HG03432 (cell line): ENCODE results near the gene REV3L.
"Not testable (repeated sequence)": the region's sequence is repeated elsewhere in the genome, so short reads cannot be mapped to it uniquely, and the experiment has no call there.

Source experiments
- ATAC-seq: cut with Tn5 transposase; IDR thresholded peaks from one replicate; pipeline ENCODE4 v1.9.1; 2021; ENCODE audit warnings: mild to moderate bottlenecking, moderate library complexity; ENCODE audit not compliant: unreplicated experiment

REV3L gene

GRCh38 chr6:111381123-111381522, 101.9 kb downstream of the REV3L start:
- ATAC-seq: no peak

DNA sequence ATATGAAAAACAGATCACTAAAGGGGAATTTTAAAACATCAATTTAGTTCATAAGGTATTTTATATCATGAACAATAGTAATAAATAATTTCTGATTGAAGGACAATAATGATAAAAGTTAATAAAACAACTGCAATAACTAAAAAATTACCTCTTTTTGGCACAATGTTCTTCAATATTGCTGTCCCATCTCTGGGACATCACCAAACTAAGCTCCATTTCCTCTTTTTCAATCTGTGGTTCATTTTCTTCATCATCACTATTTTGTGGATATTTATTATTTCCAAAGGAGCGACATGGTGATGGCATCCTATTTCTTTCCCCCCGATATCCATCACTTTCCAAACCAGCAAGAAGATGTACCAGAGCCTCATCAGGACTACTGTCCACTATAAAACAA, 103.2 kb downstream of the REV3L start:
- no peak for ATAC-seq

GRCh38 chr6:111379302-111379701, 103.7 kb downstream of the REV3L start:
- no peak for ATAC-seq

DNA sequence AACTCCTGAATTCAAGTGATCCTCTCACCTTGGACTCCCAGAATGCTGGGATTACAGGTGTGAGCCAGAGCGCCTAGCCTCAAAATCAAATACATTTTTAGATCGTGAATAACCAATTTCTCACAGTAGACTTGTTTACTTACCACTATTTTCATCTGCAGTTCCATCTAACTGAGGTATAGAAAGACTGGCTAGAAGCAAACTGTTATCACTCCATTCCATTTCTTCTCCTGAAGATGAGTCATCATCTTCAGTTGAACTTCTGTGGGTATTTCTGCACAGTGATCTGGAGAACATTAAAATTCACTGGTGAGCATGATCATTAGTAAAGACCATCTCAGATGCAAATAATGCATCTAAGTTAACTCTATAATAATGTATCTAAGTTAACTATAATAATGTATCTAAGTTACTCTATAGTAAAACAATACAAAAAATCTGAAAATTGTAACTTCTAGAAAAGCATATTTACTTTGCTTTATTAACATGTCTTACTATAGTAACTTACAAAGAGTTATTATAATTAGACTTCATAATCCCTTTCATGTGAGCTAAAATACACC, 105.4 kb downstream of the REV3L start:
- no peak for ATAC-seq

DNA sequence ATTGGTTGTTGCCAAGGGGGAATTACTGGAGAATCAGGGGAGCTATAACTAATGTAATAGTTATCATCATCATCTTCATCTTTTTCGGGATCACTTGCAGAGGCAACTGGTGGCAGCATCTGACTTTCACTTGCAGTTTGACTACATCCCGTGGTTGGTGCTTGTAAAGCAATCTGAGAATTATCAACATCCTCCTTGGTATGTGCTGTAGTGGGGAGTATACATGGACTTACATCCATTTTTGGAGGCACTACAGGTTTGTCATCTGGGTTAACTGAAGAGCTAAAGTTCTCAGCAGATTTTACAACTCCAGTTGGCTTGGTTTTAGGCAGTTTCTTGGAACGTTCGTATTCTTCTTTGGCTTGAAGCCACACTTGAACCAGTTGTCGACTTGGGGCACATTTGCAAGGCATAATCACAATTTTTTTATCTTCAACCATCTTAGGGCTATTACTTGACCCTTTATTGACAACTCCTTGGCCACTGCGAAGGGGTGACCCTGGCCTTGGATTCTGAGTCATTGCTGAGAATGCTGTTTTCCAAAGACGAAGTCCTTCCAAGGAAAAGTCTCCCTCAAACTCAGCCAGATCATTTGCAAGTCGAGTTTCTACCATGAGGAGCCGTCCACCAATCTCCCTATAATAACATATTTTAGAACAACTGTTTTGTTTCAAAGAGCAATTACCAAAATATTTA, 115.5 kb downstream of the REV3L start:
- ATAC-seq: no peak

DNA sequence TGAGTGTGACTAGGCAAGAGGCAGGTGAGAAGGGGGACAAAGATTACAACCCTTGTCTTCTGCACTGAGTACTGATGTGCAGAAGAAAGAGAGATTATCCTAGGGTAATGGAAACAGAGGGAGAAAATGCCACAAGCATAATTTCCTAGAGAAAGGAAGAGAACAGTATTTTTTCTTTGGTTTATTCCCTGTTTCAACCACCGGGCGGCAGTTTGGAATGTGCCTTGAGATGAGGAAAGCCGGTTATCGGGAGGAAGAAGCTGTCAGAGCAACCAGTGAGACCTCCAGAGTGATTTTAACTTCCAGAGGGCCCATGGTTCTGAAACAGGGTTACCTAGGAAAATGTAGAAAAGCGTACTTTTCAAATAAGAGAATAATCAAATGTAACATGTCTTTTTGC, 121.4 kb downstream of the REV3L start:
- ATAC-seq: no peak

- ATAC-seq: no peak
Measured at GRCh38 chr6:111358454-111358853, 124.6 kb downstream of the REV3L start.

DNA sequence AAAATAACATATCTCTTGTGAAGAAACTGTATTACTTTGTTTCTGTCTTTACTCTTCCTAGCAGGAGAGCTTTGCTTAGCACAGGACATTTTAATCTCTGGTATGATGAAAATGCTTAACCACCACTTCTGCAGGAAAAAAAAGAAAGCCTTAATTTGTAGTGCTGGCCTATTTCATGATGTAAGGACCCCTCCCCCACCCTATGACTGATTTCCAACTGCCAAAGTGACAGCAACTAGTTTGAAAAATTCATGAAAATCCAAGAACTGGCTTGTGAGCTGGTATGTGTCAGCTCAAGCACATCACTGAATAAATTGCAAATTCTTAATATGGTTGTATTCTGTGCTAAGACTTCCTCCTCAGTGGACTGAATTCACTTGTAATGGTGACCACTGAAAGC, 125.3 kb downstream of the REV3L start:
- no peak for ATAC-seq

DNA sequence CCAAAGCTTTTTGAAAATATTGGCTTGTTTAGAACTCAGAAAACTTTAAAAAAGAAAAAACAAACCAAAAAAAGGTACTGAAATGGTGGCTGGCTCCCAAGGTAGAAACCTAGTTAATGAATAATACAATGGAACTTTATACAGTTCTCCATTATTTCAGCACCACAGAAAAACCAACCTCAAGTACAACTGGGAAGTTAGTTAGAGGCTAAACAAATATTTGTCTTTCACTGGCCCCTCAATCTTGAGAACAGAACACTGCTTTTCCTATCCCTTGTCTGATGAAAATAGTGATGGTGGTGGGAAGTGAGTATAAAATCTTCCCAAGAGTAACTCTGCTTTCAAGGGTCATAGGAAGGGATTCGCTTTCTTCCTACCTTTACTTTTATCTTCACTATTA, 126.5 kb downstream of the REV3L start:
- no peak for ATAC-seq

DNA sequence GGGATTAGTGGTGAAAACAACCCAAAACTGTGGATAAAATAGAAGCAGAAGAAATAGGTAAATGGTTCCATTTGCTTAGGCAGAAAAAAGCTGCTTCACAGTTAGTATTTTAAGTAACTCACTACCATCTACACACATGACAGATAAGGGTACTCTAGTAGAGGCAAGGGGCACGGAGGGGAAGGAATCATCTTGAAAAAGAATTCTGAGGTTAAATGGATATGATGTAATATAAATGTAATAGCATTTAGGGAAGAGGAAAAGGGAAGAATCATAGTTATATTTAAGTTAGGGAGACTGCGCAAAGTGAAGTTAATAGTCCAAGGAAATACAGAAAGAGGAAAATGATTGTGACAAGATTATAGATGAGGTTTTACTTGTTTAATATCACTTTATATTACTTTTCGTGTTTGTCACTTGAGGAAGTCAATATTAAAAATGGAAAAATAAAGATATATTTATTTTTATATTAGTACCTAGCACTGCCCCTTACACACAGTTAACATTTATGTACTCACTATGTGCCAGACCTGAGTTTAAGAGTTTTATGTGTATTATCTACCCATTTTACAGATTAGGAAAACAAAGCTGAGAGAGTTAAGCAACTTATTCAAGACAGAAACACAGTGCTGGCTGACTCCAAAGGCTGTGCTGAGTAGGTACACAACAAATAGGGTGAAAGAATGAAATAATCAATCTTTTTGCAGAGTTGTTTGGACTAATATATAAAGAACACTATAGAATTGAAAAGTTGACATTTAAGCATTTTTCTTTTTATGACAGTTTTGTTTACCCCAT, 128.1 kb downstream of the REV3L start:
- ATAC-seq: no peak

GRCh38 chr6:111353912-111354462, 129.0 kb downstream of the REV3L start:
- ATAC-seq: no peak

DNA sequence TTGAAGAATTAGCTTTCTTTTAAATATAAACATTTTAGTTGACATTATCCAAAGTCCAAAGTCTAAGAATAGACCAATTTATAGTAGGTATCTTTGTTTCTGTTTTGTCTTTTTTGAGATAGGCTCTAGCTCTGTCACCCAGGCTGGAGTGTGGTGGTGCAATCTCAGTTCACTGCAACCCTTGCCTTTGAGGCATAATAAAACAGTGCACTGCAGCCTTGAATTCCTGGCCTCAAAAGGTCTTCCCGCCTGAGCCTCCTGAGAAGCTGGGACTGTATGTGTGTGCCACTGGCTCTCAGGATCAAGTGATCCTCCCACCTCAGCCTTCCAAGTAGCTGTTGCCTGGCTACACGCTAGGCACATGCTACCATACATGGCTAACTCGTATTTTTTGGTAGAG, 135.4 kb downstream of the REV3L start:
- no peak for ATAC-seq

- ATAC-seq: no peak
Measured at GRCh38 chr6:111342913-111343312, 140.1 kb downstream of the REV3L start.

DNA sequence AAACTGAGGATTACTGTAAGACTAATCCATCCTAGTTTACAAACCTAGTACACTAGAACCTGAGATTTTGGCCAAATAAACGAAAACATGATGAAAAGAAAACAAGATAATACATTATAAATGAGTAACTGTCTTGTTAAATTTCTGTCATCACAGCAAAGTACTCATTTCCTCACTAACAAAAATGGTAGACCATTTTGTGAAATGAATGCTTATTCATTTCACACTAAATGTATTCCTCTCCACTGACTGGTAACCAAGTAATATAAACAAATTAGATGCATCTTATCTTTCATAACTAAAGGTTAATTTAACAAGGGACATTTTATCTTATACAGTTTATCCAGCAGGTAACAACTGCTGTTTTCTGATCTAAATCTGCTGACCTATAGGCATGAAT, 143.7 kb downstream of the REV3L start:
- peak; percentile 44 for ATAC-seq

DNA sequence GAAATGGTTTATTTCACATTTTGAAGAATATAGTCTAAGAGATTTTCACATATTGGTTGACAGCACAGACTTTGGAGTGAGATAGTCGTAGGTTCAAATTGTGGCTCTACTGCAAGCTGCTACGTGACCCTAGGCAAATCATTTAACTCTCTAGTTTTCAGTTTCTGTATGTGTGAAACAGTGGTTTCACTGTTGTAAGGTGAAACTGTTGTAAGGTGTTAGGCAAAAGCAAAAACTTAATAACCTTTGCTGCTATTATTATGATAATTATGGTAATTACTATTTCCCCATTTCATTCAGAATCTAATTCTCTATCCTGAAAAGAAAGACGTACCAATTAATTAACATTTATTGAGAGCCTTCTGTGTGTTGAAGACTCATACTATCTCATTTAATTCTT, 144.2 kb downstream of the REV3L start:
- ATAC-seq: peak; percentile 100

GRCh38 chr6:111337829-111338236, 145.2 kb downstream of the REV3L start:
- no peak for ATAC-seq

- peak; percentile 92 for ATAC-seq
Measured at GRCh38 chr6:111329882-111330633, 153.0 kb downstream of the REV3L start.

- no peak for ATAC-seq
Measured at GRCh38 chr6:111326563-111326962, 156.5 kb downstream of the REV3L start.

DNA sequence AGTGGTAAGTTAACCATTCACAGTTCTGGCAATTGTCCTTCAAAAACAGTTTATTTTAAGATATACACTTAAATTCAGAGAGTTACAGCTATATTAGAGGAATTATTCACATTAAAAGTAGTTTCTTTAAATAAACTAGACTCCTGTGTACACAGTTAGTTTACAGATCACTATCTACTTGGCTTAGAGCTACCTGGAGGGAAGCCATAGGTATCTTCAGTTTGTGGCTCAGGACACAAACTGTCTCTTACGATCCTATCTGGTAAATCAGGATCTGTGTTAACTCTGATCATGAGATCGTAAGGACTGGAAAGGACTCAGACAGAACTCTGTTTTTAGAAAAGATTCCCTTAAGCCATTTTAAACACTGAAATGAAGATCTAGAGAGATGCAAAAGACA, 160.9 kb downstream of the REV3L start:
- ATAC-seq: no peak

GRCh38 chr6:111307950-111308349, 175.1 kb downstream of the REV3L start:
- ATAC-seq: not testable (repeated sequence)

- no peak for ATAC-seq
Measured at GRCh38 chr6:111307275-111307858, 175.7 kb downstream of the REV3L start.
